ENCODE measurements around the gene PRR3.
A peak's percentile ranks its signal among the peaks of the same experiment; 100 is the strongest.
"Not testable (repeated sequence)": the region's sequence is repeated elsewhere in the genome, so short reads cannot be mapped to it uniquely, and the experiment has no call there.

Gene PRR3

GRCh38 chr6:30564114-30564513 is 7.0 kb downstream of the PRR3 start:
- no peak for DNase-seq
- in situ Hi-C loops (cut with HindIII; ENCODE audit: low pct_ligation_motif_present, low pct_unique_long_range_greater_than_20kb, low sequenced_read_pairs): no loop called here

DNA sequence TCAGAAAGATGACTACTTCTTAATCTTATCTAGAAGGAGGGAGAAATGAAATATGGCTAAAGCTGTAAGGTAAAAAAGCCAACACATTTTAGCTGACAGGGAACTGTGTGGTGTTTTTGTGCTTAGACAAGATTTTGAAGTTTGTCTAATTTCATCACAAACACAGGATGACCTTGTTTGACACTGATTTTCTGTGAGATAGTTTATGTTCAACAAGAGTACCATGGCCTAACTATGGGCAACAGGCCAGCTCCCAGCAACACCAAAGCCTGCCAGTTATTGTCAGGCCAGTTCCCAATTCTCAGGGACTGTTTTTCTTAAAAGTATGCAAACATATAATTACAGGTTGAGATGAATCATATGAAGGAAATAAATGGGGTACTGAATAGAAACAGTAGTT is 8.7 kb downstream of the PRR3 start:
- DNase-seq: no peak
- in situ Hi-C loops (cut with HindIII; ENCODE audit: low pct_ligation_motif_present, low pct_unique_long_range_greater_than_20kb, low sequenced_read_pairs): no loop called here

DNA sequence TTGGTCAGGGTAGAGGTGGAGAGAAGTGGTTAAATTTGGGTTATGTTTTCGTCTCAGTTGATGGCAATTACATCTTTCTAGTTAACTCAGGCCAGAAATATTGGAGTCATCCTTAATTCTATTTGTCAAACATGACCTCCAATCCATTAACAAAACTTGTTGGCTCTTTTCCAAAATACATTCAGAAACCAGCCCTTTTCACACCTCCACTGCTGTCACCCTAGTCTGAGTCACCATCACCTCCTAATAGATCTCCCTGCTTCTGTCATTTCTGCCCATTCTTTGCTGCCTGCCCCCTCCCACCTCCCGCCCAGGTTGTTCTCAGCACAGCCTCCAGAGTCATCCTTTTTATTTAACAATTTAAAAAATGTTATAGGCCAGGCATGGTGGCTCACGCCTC is 11.2 kb downstream of the PRR3 start:
- no peak for DNase-seq
- in situ Hi-C loops (cut with HindIII; ENCODE audit: low pct_ligation_motif_present, low pct_unique_long_range_greater_than_20kb, low sequenced_read_pairs): no loop called here

DNA sequence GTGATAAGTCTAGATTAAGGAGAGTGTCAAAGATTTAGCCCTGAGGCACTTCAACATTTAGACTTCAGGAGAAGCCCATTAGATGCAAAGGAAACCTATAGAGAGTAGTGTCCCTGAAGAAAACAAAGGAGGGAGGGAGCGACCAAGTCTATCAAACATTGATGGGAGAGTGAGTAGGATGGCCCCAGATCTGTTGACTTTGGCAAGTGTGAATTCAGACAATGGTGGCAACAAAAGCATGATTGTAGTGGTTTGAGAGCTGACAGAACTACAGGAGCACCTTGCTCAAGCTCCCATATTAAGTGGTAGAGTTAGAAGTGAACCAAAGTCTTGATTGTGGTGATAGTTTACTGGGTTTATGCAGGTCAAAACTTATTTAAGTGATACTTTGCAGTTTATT is 13.2 kb downstream of the PRR3 start:
- DNase-seq: no peak
- in situ Hi-C loops (cut with HindIII; ENCODE audit: low pct_ligation_motif_present, low pct_unique_long_range_greater_than_20kb, low sequenced_read_pairs): no loop called here

GRCh38 chr6:30570740-30571074 is 13.6 kb downstream of the PRR3 start:
- in situ Hi-C loops (cut with HindIII; ENCODE audit: low pct_ligation_motif_present, low pct_unique_long_range_greater_than_20kb, low sequenced_read_pairs): no loop called here
- DNase-seq: no peak

DNA sequence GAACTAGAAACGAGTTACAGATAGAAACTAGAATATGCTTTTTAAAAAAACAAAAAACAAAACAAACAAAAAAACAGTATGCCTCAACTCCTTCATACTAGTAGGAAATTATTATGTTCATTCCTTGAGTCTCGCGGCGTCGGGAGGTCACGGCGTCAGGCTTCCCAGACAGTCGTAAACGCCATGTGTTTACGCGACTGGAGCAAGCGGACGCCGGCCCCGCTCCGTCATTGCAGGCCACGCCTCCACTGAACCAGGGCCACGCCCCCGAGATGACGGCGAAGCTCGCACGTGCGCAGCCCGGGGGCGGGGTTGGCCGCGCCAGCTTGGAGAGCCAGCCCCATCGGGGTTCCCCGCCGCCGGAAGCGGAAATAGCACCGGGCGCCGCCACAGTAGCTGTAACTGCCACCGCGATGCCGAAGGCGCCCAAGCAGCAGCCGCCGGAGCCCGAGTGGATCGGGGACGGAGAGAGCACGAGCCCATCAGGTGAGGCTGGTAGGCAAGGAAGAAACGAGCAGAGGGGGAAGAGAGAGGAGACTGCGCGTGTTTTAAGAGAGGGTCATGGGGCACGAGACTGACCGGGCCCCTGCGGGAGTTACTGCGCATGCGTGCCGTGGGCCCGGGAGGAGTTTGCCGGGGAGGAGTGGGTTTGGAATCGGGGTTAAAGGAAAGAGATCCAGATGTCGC is 14.1 kb downstream of the PRR3 start, which contains the start of gene ABCF1:
ABCF1 (plus strand) TSS at position 368 of the 687 bp plus-strand sequence; CDS start at position 414, 46 bp downstream.
- DNase-seq: peak; percentile 93
- in situ Hi-C loops (cut with HindIII; ENCODE audit: low pct_ligation_motif_present, low pct_unique_long_range_greater_than_20kb, low sequenced_read_pairs): no loop called here

GRCh38 chr6:30571762-30572082 is 14.6 kb downstream of the PRR3 start:
- in situ Hi-C loops (cut with HindIII; ENCODE audit: low pct_ligation_motif_present, low pct_unique_long_range_greater_than_20kb, low sequenced_read_pairs): no loop called here
- no peak for DNase-seq

DNA sequence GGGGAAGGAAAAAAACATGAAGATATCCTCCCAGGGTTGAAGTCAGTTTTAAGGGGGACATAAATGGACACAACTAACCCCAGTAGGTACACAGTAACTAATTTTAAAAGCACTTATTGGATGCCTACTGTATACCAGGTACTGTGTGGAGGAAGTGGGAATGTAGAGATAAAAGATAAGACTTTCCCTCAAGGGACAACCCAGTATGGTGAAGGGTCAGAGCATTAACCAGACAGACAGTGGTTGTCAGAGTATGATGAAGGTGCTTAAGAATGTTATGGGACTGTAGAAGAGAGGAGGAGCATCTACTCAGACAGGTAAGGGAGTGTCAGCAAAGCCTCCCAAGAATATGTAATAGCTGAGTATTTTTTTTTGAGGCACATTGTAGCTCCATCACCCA is 15.1 kb downstream of the PRR3 start:
- DNase-seq: no peak
- in situ Hi-C loops (cut with HindIII; ENCODE audit: low pct_ligation_motif_present, low pct_unique_long_range_greater_than_20kb, low sequenced_read_pairs): no loop called here

- in situ Hi-C loops (cut with HindIII; ENCODE audit: low pct_ligation_motif_present, low pct_unique_long_range_greater_than_20kb, low sequenced_read_pairs): no loop called here
Measured at GRCh38 chr6:30573113-30573512, 16.0 kb downstream of the PRR3 start.

DNA sequence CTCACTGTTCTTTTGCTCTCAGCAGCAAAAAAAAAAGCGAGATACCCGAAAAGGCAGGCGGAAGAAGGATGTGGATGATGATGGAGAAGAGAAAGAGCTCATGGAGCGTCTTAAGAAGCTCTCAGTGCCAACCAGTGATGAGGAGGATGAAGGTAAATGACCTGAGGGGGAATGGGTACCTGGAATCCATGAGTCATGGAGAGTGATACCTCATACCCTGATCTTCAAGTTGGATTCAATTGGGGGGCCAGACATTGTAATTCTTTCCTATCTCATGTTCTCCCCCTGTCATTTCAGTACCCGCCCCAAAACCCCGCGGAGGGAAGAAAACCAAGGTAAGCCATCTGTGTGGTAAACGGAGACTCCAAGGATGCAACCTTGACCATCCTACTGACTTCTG is 21.0 kb downstream of the PRR3 start:
- no peak for DNase-seq
- in situ Hi-C loops (cut with HindIII; ENCODE audit: low pct_ligation_motif_present, low pct_unique_long_range_greater_than_20kb, low sequenced_read_pairs): no loop called here

More at GRCh38 chr6:30573113-30573512, 16.0 kb downstream of the PRR3 start:
- DNase-seq: no peak

DNA sequence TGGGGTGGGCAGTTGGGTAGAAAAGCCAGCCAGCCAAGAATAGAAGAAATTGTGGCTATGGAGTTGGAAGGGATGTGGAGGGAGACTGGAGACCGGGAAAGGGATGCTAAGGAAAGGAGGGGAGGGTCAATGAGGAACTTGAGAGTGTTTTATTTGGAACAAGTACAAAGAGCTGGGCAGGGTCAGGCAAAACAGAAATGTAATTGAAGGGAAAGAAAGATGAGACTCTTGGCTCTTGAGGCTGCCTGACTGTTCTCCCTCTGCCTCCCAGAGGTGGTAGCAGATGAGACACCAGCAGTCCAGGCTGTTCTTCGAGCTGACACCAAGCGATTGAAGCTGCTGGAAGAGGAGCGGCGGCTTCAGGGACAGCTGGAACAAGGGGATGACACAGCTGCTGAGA is 26.8 kb downstream of the PRR3 start:
- no peak for DNase-seq
- in situ Hi-C loops (cut with HindIII; ENCODE audit: low pct_ligation_motif_present, low pct_unique_long_range_greater_than_20kb, low sequenced_read_pairs): no loop called here

- no peak for DNase-seq
- in situ Hi-C loops (cut with HindIII; ENCODE audit: low pct_ligation_motif_present, low pct_unique_long_range_greater_than_20kb, low sequenced_read_pairs): no loop called here
Measured at GRCh38 chr6:30589754-30590358, 32.8 kb downstream of the PRR3 start.

GRCh38 chr6:30590509-30590908 is 33.4 kb downstream of the PRR3 start:
- in situ Hi-C loops (cut with HindIII; ENCODE audit: low pct_ligation_motif_present, low pct_unique_long_range_greater_than_20kb, low sequenced_read_pairs): no loop called here
- no peak for DNase-seq

DNA sequence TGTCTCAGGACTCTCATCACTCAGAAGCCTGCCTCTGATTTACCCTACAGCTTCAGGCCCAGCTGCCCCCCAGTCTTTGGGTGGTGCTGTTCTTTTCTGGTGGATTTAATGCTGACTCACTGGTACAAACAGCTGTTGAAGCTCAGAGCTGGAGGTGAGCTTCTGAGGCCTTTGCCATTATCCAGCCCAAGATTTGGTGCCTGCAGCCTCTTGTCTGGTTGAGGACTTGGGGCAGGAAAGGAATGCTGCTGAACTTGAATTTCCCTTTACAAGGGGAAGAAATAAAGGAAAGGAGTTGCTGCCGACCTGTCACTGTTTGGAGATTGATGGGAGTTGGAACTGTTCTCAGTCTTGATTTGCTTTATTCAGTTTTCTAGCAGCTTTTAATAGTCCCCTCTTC is 33.9 kb downstream of the PRR3 start:
- in situ Hi-C loops (cut with HindIII; ENCODE audit: low pct_ligation_motif_present, low pct_unique_long_range_greater_than_20kb, low sequenced_read_pairs): no loop called here
- DNase-seq: no peak

DNA sequence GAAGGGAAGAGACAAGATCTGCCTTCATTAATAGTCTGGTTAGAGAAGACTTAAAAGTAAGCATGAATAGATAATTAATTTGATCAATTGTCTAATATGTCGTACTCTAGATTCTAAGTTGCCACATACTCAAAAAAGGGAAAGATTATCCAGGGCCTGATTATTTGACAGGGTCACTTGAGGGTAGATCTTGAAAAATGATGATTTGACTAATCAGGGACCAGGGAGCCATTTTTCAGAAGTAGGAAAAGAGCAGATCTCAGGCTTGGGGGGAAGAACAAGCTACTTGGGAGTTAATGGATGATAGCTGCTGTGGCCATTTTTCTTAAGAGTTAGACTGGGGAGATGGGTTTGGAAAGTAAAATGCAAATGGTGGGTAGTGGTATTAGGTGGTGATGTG is 35.2 kb downstream of the PRR3 start:
- DNase-seq: no peak

GRCh38 chr6:30597315-30598144 is 40.4 kb downstream of the PRR3 start:
- DNase-seq: peak; percentile 79
- in situ Hi-C loops (cut with HindIII; ENCODE audit: low pct_ligation_motif_present, low pct_unique_long_range_greater_than_20kb, low sequenced_read_pairs): not testable (repeated sequence)

More for the DNA sequence above, 35.2 kb downstream of the PRR3 start:
- in situ Hi-C loops (cut with HindIII; ENCODE audit: low pct_ligation_motif_present, low pct_unique_long_range_greater_than_20kb, low sequenced_read_pairs): no loop called here

DNA sequence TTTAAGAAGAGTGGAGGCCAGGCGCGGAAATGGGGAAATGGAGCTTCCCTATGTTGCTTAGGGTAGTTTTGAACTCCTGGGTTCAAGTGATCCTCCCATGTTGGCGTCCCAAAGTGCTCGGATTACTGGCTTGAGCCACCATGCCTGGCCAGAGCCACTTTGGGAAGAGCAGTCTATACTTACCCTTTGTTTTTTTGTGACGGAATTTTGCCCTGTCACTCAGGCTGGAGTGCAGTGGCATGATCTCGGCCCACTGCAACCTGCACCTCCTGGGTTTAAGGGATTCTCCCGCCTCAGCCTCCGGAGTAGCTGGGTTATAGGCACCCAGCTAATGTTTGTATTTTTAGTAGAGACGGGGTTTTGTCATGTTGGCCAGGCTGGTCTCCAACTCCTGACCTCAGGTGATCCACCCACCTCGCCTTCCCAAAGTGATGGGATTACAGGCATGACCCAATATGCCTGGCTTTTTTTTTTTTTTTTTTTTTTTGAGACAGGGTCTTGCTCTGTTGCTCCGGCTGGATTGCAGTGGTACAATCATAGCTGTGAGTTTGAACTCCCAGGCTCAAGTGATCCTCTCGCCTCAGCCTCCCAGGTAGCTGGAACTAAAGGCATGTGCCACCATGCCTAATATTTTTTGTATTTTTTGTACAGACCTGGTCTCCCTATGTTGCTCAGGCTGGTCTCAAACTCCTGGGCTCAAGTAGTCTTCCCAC is 42.0 kb downstream of the PRR3 start:
- in situ Hi-C loops (cut with HindIII; ENCODE audit: low pct_ligation_motif_present, low pct_unique_long_range_greater_than_20kb, low sequenced_read_pairs): no loop called here
- DNase-seq: no peak

- in situ Hi-C loops (cut with HindIII; ENCODE audit: low pct_ligation_motif_present, low pct_unique_long_range_greater_than_20kb, low sequenced_read_pairs): no loop called here
- DNase-seq: no peak
Measured at GRCh38 chr6:30599625-30600324, 42.7 kb downstream of the PRR3 start.
